DMS53 (cell line): ENCODE results near the gene MYMX.

Source experiments
- DNase-seq: peaks from one replicate; lab custom pipeline; 2025; lab: John Stamatoyannopoulos, UW

The MYMX gene

GRCh38 chr6:44250718-44251123 lies 34.0 kb downstream of the MYMX start:
- peak; percentile 47 for DNase-seq

- no peak for DNase-seq
Measured at GRCh38 chr6:44251576-44252524, 35.1 kb downstream of the MYMX start.

- peak; percentile 84 for DNase-seq
Measured at GRCh38 chr6:44253307-44254101, 36.8 kb downstream of the MYMX start.

- DNase-seq, result peak; percentile 67
Measured at GRCh38 chr6:44254191-44255104, 37.7 kb downstream of the MYMX start.

GRCh38 chr6:44255105-44255808 lies 38.5 kb downstream of the MYMX start:
- DNase-seq, result peak; percentile 73

GRCh38 chr6:44255871-44256774 lies 39.4 kb downstream of the MYMX start:
- DNase-seq, result peak; percentile 74

- no peak for DNase-seq
Measured at GRCh38 chr6:44256775-44257024, 40.0 kb downstream of the MYMX start.

GRCh38 chr6:44257025-44257752 lies 40.5 kb downstream of the MYMX start, which contains the start of gene SLC35B2:
TSS of gene SLC35B2 (minus strand) at chr6:44257528. CDS start at chr6:44257410, 118 bp downstream.
- DNase-seq, result peak; percentile 88

GRCh38 chr6:44257753-44258324 lies 41.1 kb downstream of the MYMX start:
- no peak for DNase-seq

- no peak for DNase-seq
Measured at GRCh38 chr6:44258325-44258863, 41.7 kb downstream of the MYMX start.

GRCh38 chr6:44258921-44259320 lies 42.2 kb downstream of the MYMX start:
- no peak for DNase-seq

GRCh38 chr6:44260011-44260410 lies 43.3 kb downstream of the MYMX start:
- DNase-seq, result no peak

GRCh38 chr6:44260451-44261297 lies 43.9 kb downstream of the MYMX start:
- DNase-seq, result no peak

GRCh38 chr6:44261581-44261980 lies 44.9 kb downstream of the MYMX start:
- DNase-seq, result no peak

GRCh38 chr6:44262467-44263353 lies 46.0 kb downstream of the MYMX start:
- DNase-seq, result no peak

GRCh38 chr6:44263354-44264100 lies 46.8 kb downstream of the MYMX start:
- DNase-seq, result no peak
